HG02943 (cell line): ENCODE data around the gene WDR19.
"Not testable (repeated sequence)": the region's sequence is repeated elsewhere in the genome, so short reads cannot be mapped to it uniquely, and the experiment has no call there.

Source experiments
- ATAC-seq: cut with Tn5 transposase; IDR thresholded peaks from one replicate; pipeline ENCODE4 v1.9.1; 2021; ENCODE audit warnings: mild to moderate bottlenecking, low read depth, moderate library complexity; ENCODE audit not compliant: unreplicated experiment

WDR19 gene

DNA sequence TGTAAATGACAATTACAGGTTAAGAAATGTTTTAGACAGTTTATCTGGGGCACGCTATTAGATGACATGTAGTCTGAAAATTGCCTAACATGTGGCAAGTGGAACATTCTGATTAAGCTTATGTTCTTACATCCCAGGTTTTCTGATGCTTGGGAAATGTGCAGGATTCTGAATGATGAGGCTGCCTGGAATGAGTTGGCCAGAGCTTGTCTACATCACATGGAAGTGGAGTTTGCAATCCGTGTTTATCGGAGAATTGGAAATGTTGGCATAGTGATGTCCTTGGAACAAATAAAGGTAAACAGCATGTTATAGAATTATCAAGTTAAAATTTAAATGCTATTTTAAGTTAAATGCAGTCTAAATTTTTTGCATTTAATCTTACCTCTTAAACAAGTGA, 49.3 kb downstream of the WDR19 start:
- ATAC-seq, result no peak

DNA sequence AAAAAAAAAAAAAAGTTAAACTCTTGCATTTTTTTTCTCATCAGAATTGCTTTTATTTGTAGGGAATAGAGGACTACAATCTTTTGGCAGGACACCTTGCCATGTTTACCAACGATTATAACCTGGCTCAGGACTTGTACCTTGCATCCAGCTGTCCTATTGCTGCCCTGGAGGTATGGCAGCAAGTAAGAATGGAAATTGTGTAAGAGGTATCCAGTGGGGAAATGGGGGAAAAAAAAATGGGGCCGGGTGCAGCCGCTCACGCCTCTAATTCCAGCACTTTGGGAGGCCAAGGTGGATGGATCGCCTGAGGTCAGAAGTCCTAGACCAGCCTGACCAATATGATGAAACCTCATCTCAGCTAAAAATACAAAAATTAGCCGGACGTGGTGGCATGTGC, 49.8 kb downstream of the WDR19 start:
- ATAC-seq, result no peak

DNA sequence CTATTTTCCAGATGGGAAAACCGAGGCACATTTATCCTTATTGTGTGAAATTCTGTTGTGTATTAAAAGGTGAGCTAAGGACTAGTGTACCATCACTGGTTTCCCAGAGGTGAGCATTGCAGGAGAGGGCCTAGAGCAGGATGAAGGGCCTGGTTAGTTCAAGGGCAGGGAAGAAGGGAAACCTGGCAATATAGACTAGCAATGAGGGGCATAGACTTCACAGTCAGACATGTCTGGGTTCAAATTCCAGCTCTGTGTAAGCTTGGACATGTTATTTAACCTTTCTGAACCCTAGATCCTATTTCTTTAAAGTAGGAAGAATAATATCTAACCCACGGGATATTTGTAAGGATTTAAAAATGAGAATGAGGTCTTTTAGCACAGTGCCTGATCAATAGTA, 50.8 kb downstream of the WDR19 start:
- ATAC-seq, result no peak

- no peak for ATAC-seq
Observed at GRCh38 chr4:39233783-39234182, 51.5 kb downstream of the WDR19 start.

DNA sequence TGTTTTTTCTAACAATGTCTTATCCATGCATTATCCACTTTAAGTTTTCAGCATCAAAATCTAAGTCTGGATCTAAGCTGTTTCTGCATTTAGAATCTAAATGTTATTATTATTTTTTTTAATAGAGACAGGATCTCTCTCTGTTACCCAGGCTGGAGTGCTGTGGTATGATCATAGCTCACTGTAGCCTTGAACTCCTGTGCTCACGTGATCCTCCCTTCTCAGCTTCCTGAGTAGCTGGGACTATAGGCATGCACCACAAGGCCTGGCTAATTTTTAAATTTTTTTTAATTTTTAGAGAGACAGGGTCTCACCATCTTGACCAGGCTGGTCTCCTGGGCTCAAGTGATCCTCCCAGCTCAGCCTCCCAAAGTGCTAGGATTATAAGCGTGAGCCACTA, 52.7 kb downstream of the WDR19 start:
- ATAC-seq, result no peak

GRCh38 chr4:39235696-39236095, 53.4 kb downstream of the WDR19 start:
- no peak for ATAC-seq

GRCh38 chr4:39237179-39237578, 54.9 kb downstream of the WDR19 start:
- no peak for ATAC-seq

DNA sequence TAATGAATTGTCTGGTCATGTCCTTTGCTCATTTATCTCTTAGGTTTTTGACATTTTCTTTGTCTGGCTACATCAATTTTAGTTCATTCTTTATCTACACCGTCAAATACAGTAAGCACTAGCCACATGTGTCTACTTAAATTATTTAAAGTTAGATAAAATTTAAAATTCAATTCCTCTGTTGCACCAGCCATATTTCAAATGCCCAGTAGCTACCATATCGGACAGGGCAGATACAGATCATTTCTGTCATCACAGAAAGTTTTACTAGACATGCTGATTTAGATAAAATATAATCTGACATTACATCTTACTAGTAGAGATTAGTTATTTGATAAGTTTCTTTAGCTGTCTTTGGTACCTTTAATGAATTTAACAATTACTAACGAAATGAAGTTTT, 61.1 kb downstream of the WDR19 start:
- no peak for ATAC-seq

GRCh38 chr4:39255266-39255665, 72.9 kb downstream of the WDR19 start:
- ATAC-seq, result no peak

- no peak for ATAC-seq
Observed at GRCh38 chr4:39255871-39256270, 73.5 kb downstream of the WDR19 start.

DNA sequence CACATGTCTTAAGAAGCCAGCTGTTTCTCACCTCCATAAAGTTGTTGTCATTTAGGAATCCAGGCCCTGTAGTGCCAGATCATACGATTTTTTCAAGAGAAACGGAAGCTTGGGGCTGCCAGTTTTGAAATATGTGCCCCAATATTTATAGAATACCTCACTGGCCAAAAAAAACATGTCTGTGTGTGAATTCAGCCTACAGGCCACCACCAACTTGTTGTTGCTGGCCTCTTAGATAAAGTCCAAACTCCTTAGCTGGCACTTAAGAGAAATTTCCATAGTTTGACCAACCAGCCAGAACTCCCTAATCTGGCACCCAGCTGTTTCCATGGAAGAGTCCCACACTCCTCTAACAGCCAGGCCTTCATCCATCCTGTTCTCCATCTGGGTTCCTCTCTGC, 74.1 kb downstream of the WDR19 start:
- no peak for ATAC-seq

- no peak for ATAC-seq
Observed at GRCh38 chr4:39259571-39260330, 77.4 kb downstream of the WDR19 start.

GRCh38 chr4:39263895-39264294, 81.6 kb downstream of the WDR19 start:
- no peak for ATAC-seq

DNA sequence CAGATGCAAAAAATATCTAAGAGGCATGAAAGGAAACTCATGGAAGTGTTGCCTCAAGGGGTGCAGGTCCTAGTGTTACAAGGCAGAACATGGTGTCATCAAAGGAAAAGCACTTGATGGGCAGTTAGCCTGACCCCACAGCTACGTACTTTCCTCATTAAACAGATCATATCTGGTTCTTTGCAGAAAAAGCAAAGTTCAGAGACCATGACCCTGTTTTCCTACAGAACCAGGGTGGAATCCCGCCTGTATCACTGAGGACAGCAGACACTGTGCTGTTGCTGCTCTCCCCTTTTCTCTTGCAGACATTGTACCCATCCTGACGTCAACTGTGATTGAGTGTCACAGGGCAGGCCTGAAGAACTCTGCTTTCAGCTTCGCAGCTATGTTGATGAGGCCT, 92.2 kb downstream of the WDR19 start:
- no peak for ATAC-seq

- ATAC-seq, result not testable (repeated sequence)
Observed at GRCh38 chr4:39277661-39278060, 95.3 kb downstream of the WDR19 start.

- no peak for ATAC-seq
Observed at GRCh38 chr4:39278476-39278875, 96.1 kb downstream of the WDR19 start.

DNA sequence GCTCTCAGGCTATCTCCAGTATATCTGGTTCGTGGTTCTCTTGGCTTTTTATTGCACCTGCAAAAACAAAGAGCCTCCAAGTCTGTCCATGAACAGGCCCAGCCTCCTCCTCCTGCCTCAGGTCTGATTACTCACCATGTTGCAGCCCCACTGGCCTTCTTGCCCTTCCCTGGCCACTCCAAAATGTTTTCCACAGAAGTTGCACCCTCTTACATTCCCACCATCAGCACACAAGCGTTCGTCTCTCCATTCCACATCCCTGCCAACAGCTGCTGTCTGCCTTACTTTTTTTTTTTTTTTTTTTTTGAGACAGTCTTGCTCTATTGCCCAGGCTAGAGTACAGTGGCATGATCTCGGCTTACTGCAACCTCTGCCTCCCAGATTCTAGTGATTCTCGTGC, 97.1 kb downstream of the WDR19 start:
- no peak for ATAC-seq

DNA sequence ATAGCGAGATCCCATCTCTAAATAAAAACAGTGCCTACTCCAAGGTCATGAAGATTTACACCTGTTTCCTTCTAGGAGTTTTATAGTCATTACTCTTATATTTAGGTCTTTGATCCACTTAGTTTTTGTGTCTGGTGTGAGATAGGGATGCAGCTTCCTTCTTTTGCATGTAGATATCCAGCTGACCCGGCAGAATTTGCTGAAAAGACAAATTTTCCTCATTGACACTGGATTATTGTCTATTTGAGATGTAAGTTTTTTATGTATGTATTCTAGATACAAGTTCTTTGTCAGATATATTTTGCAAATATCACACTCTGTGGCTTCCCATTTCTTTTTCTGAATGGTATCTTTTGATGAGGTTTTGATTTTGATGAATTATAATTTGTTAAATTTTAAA, 98.4 kb downstream of the WDR19 start:
- no peak for ATAC-seq

GRCh38 chr4:39285111-39285795, 102.9 kb downstream of the WDR19 start:
- no peak for ATAC-seq

DNA sequence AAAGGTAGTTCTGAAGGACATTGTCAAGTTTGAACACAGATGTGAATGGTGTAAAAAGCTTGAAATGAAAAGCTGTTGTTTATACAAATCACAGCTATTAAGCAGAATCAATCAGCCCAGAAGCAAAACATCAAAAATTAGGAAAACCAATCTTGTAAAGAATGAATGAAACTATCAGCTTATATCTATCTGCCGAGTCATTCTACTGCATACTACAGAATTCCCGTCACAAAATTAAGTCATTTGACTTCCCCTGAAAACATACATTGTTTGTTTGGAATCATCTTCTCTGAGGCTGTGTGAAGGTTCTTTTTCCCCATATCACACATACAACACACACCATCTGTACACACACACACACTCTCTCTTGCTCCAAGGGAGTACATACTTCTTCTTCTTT, 103.5 kb downstream of the WDR19 start:
- ATAC-seq, result no peak

DNA sequence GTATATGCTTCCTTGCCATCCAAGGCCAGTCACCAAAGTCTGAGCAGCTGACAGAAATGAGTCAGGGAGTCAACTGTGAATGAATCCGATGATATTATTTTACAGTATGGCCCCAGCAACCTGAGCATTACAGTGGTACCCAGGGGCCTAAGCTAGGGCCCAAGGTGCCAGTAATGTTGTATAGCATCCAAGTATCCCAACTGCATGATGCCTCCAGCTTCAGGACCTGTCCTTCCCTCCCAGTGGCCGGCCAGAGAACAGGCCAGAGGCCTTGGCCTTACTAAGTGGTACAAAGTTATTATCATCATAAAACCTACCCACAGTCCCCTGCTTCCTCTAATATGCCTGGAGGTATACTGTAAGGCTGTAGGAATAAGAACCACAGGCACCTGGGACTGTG, 103.9 kb downstream of the WDR19 start:
- ATAC-seq, result no peak

DNA sequence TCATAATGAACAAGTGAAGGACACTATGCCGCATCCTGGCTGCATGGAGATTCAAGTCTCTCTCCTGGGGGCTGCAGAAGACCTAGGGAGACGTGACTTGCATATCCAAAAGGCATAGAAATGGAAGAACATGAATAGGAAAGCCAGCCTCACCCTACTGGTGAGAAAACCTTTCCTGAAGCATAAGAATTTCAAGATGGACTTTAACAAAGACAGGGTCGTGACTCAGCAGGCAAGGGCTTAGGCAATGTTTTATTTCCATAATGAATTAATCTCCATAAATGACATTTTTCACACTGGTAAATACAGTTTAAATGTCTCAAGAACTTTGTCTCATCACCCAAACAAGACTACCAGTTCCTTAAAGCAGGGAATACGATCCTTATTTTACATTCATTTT, 104.9 kb downstream of the WDR19 start:
- no peak for ATAC-seq
